Left lung (tissue), 10 donors: ENCODE results near the gene APEH. TPM values are rescaled to one million over a fixed set of nuclear protein-coding genes. Genes with fewer than 3 reads are reported as not detected.

ENCODE experiments used
- ATAC-seq: fragments of 200-7000 bp; cut with Tn5 transposase; one replicate; pipeline ENCODE4 v1.9.1; 2020; ENCODE audit warnings: moderate library complexity
- DNase-seq, 4 donors: peaks; one replicate each; pipeline ENCODE4 v3.0.0-alpha.2; 2013 to 2020
- H3K27ac ChIP-seq, 2 donors: fragments of 200-600 bp; sonication (generic) in 1 of 2; one replicate each; pipeline versions ENCODE4 v1.5.0 to v1.8.0; 2020 to 2021
- H3K27me3 ChIP-seq, 2 donors: fragments of 200-600 bp; sonication (generic) in 1 of 2; one replicate each; pipeline versions ENCODE4 v1.5.0 to v1.8.0; 2020 to 2021
- H3K36me3 ChIP-seq, 2 donors: fragments of 200-600 bp; sonication (generic) in 1 of 2; one replicate each; pipeline versions ENCODE4 v1.5.0 to v1.8.0; 2020 to 2021
- H3K4me1 ChIP-seq, 2 donors: fragments of 200-600 bp; one replicate each; pipeline ENCODE4 v1.8.0; 2021
- H3K4me3 ChIP-seq, 2 donors: fragments of 200-600 bp; sonication (generic) in 1 of 2; one replicate each; pipeline versions ENCODE4 v1.5.0 to v1.8.0; 2020 to 2021; ENCODE audit warnings: mild to moderate bottlenecking in 1 of 2
- H3K9me3 ChIP-seq, 2 donors: fragments of 200-600 bp; sonication (generic) in 1 of 2; one replicate each; pipeline versions ENCODE4 v1.5.0 to v1.8.0; 2020 to 2021
- intact Hi-C, 2 donors: fragments of 100-400 bp; cut with DNase I; formaldehyde crosslinking; loops; one replicate each; pipeline versions ENCODE4 v1.11.2 to v1.14.2; 2022
- polyA plus RNA-seq, 6 donors: library from polyadenylated mRNA; unstranded; fragments of 120-200 nt; gene quantifications; one replicate each; pipeline ENCODE4 v1.2.1, GENCODE V29; 2013; ENCODE audit not compliant: insufficient read length in 6 of 6
- total RNA-seq, 2 donors: library from RNA; stranded (reverse); fragmentation: NEBNext Ultra II Directional; extraction: Animal tissue kit (Norgen Biotek cat#: 25700); gene quantifications; one replicate each; pipeline ENCODE4 v1.2.1, GENCODE V29; 2021
- TF ChIP-seq, protein P1 (sequence below), 2 donors: fragments of 200-600 bp; sonication (generic) in 1 of 2; IDR thresholded peaks; one replicate each; pipeline versions ENCODE4 v1.5.0 to v1.8.0; 2021; ENCODE audit warnings: antibody characterized with exemption in 2 of 2
- donor health status: DM: no; HTN: yes; CAD: no.
- donor health status: DM: no; HTN: no; CAD: no.

Gene APEH
- total and polyA plus RNA-seq, 8 donors = 88.6 to 122 (median 105) TPM

DNA sequence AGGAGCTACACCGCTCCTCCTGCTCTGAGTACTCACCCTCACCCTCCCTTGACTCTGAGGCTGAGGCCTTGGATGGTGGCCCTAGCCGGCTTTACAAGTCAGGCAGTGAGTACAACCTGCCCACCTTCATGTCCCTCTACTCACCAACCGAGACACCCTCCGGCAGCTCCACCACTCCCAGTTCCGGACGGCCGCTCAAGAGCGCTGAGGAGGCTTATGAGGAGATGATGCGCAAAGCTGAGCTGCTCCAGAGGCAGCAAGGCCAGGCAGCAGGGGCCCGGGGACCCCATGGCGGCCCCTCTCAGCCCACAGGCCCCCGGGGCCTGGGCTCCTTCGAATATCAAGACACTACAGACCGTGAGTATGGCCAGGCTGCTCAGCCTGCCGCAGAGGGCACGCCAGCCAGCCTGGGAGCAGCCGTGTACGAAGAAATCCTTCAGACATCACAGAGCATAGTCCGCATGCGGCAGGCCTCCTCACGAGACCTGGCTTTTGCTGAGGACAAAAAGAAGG lies 21.2 kb upstream of the APEH start:
- intact Hi-C loops = no loop called here

DNA sequence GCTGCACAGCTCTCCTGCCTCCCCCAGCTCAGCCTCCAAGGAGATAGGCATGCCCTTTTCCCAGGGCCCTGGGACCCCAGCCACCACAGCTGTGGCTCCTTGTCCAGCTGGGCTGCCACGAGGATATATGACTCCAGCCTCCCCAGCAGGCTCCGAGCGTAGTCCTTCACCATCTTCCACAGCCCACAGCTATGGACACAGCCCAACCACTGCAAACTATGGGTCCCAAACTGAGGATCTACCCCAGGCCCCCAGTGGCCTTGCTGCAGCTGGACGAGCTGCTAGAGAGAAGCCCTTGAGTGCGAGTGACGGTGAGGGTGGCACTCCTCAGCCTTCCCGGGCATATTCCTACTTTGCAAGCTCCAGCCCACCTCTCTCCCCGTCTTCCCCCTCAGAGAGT lies 20.5 kb upstream of the APEH start:
- DNase-seq (peak in 1 of 4 donors; percentile 49), ATAC-seq (no peak)
- Histone ChIP-seq H3K27me3 (no peaks in the 10 kb centered on the region), H3K9me3 (no peaks in the 10 kb centered on the region), H3K4me3 (no peak overlapping the region), H3K4me1 (no peaks in the 10 kb centered on the region), H3K27ac (no peak overlapping the region), H3K36me3 (no peaks in the 10 kb centered on the region)
- intact Hi-C loops = no loop called here
- TF ChIP-seq, protein P1, sequence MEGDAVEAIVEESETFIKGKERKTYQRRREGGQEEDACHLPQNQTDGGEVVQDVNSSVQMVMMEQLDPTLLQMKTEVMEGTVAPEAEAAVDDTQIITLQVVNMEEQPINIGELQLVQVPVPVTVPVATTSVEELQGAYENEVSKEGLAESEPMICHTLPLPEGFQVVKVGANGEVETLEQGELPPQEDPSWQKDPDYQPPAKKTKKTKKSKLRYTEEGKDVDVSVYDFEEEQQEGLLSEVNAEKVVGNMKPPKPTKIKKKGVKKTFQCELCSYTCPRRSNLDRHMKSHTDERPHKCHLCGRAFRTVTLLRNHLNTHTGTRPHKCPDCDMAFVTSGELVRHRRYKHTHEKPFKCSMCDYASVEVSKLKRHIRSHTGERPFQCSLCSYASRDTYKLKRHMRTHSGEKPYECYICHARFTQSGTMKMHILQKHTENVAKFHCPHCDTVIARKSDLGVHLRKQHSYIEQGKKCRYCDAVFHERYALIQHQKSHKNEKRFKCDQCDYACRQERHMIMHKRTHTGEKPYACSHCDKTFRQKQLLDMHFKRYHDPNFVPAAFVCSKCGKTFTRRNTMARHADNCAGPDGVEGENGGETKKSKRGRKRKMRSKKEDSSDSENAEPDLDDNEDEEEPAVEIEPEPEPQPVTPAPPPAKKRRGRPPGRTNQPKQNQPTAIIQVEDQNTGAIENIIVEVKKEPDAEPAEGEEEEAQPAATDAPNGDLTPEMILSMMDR (IDR thresholded peaks at IDR 0.05) = no peak

More for the DNA sequence above, 21.2 kb upstream of the APEH start:
- DNase-seq (peak in 1 of 4 donors; percentile 62), ATAC-seq (no peak)
- Histone ChIP-seq H3K9me3 (no peaks in the 10 kb centered on the region), H3K36me3 (no peaks in the 10 kb centered on the region), H3K4me3 (no peak overlapping the region), H3K27me3 (no peaks in the 10 kb centered on the region), H3K27ac (no peak overlapping the region), H3K4me1 (no peaks in the 10 kb centered on the region)
- TF ChIP-seq, protein P1 (IDR thresholded peaks at IDR 0.05) = no peak

DNA sequence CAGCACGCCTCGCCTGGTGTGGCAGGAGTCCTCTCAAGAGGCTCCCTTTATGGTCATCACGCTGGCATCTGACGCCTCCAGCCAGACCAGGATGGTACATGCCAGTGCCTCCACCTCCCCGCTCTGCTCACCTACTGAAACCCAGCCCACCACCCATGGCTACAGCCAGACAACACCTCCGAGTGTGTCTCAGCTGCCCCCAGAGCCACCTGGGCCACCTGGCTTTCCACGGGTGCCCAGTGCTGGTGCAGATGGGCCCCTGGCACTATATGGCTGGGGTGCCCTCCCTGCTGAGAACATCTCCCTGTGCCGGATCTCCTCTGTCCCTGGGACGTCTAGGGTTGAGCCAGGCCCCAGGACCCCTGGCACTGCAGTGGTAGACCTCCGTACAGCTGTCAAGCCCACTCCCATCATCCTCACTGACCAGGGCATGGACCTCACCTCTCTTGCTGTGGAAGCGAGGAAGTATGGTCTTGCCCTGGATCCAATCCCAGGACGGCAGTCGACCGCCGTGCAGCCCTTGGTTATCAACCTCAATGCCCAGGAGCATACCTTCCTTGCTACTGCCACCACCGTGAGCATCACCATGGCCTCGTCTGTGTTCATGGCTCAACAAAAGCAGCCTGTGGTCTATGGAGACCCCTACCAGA lies 19.9 kb upstream of the APEH start:
- no peaks in the 10 kb centered on the region for H3K4me1 ChIP-seq
- H3K36me3 ChIP-seq = no peaks in the 10 kb centered on the region
- no peaks in the 10 kb centered on the region for H3K9me3 ChIP-seq
- no peak overlapping the region for H3K4me3 ChIP-seq
- ATAC-seq (no peak), DNase-seq (peak in 1 of 4 donors; percentile 65)
- H3K27me3 ChIP-seq = no peaks in the 10 kb centered on the region
- TF ChIP-seq, protein P1 (IDR thresholded peaks at IDR 0.05) = no peak
- no peak overlapping the region for H3K27ac ChIP-seq
- intact Hi-C loops = no loop called here

DNA sequence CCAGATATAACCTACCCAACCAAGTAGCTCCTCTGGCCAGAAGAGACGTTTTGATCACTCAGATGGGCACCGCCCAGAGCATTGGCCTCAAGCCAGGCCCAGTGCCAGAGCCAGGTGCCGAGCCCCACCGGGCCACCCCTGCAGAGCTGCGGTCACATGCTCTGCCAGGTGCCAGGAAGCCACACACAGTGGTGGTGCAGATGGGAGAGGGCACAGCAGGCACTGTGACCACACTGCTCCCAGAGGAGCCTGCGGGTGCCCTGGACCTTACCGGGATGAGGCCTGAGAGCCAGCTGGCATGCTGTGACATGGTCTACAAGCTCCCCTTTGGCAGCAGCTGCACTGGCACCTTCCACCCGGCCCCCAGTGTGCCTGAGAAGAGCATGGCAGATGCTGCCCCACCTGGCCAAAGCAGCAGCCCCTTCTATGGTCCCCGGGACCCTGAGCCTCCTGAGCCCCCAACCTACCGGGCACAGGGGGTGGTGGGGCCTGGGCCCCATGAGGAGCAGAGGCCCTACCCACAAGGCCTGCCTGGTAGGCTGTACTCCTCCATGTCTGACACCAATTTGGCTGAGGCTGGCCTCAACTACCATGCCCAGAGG lies 19.1 kb upstream of the APEH start:
- Histone ChIP-seq H3K9me3 (no peaks in the 10 kb centered on the region), H3K27ac (no peak overlapping the region), H3K4me3 (no peak overlapping the region), H3K27me3 (no peaks in the 10 kb centered on the region), H3K36me3 (no peaks in the 10 kb centered on the region), H3K4me1 (no peaks in the 10 kb centered on the region)
- ATAC-seq (no peak), DNase-seq (peak in 1 of 4 donors; percentile 72)
- TF ChIP-seq, protein P1 (IDR thresholded peaks at IDR 0.05) = no peak
- intact Hi-C loops = no loop called here

DNA sequence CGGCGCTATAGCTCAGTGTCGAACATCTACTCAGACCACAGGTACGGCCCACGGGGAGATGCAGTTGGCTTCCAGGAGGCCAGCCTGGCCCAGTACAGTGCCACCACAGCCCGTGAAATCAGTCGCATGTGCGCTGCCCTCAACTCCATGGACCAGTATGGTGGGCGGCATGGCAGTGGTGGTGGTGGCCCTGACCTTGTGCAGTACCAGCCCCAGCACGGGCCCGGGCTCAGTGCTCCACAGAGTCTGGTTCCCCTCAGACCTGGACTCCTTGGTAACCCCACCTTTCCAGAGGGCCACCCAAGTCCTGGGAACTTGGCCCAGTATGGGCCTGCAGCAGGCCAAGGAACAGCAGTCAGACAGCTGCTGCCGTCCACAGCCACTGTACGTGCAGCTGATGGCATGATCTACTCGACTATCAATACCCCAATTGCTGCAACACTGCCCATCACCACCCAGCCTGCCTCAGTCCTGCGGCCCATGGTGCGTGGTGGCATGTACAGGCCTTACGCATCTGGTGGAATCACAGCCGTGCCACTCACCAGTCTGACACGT lies 18.3 kb upstream of the APEH start:
- DNase-seq = peak in 1 of 4 donors; percentile 67
- TF ChIP-seq, protein P1 (IDR thresholded peaks at IDR 0.05) = no peak
- Histone ChIP-seq H3K27ac (no peak overlapping the region), H3K36me3 (no peaks in the 10 kb centered on the region), H3K4me3 (no peak overlapping the region), H3K9me3 (no peaks in the 10 kb centered on the region), H3K27me3 (no peaks in the 10 kb centered on the region), H3K4me1 (no peaks in the 10 kb centered on the region)
- intact Hi-C loops = no loop called here
- ATAC-seq = no peak
